K562 (cell line): ENCODE results near the gene NRROS. TPM values are rescaled to one million over a fixed set of nuclear protein-coding genes. Genes with fewer than 3 reads are reported as not detected.

ENCODE experiments used
- CBFA2T3 ChIP-seq: fragments of 450-650 bp; IDR thresholded peaks from 2 replicates; pipeline ENCODE4 v1.6.1; 2017
- E2F3 ChIP-seq: fragments of 250-450 bp; sonication (Bioruptor Pico); IDR thresholded peaks from 2 replicates; pipeline ENCODE4 v1.4.0; 2020; ENCODE audit warnings: mild to moderate bottlenecking
- PTRF ChIP-seq: fragments of 450-650 bp; IDR thresholded peaks from 2 replicates; pipeline ENCODE4 v1.6.1; 2016; ENCODE audit warnings: mild to moderate bottlenecking, missing genetic modification characterization, missing compliant biosample characterization
- polyA plus RNA-seq, 8 experiments: library from polyadenylated mRNA; depleted of rRNA in 4 of 8; stranded (reverse) in 5 of 8; unstranded in 3 of 8; fragments of >200 nt; fragmentation: Nextera tagmentation in 2 of 8; fragmentation: Illumina TruSeq in 1 of 8; extraction: Ambion mirVana in 2 of 8; extraction: Trizol in 1 of 8; gene quantifications; 2 replicates each; pipeline versions ENCODE4 v1.2.1 to v1.2.3, GENCODE V29; 2011 to 2014; ENCODE audit warnings: inconsistent platforms in 1 of 8, missing spikeins in 1 of 8
- total RNA-seq, 7 experiments: library from RNA; depleted of rRNA in 6 of 7; stranded (reverse); fragments of >200 nt in 6 of 7; fragmentation: Illumina TruSeq in 2 of 7; extraction: Trizol in 2 of 7; gene quantifications; 2 replicates each; pipeline versions ENCODE4 v1.2.1 to v1.2.3, GENCODE V29; 2011 to 2021; ENCODE audit warnings: low replicate concordance in 1 of 7
- TF ChIP-seq, protein P1 (sequence below), 2 experiments: fragments of 200-800 bp in 1 of 2; sonication (Bioruptor generic) in 1 of 2; sonication (generic) in 1 of 2; formaldehyde crosslinking in 1 of 2; IDR thresholded peaks in 1 of 2; conservative IDR thresholded peaks in 1 of 2; 2 replicates each; pipeline versions ENCODE4 v1.5.0 to v1.6.1; 2016 to 2020; ENCODE audit warnings: missing compliant biosample characterization in 1 of 2, missing genetic modification characterization in 1 of 2, missing genetic modification reagents in 1 of 2
- TF ChIP-seq, protein P2 (sequence below): sonication (generic); formaldehyde crosslinking; IDR thresholded peaks from 2 replicates; pipeline ENCODE4 v1.8.0; 2022; ENCODE audit warnings: missing genetic modification reagents, mild to moderate bottlenecking, moderate library complexity, borderline replicate concordance
- TF ChIP-seq, protein P3 (sequence below): fragments of 450-650 bp; IDR thresholded peaks from 2 replicates; pipeline ENCODE4 v1.6.1; 2016; ENCODE audit warnings: mild to moderate bottlenecking, moderate library complexity
- TF ChIP-seq, protein P4 (sequence below), 2 experiments: IDR thresholded peaks; 2 replicates each; pipeline ENCODE4 v1.6.1; 2012; ENCODE audit warnings: improper control_type of control experiment in 2 of 2, low read depth in 2 of 2, low read length in 2 of 2, borderline replicate concordance in 1 of 2
- TF ChIP-seq, protein P5 (sequence below), 2 experiments: fragments of 250-450 bp in 1 of 2; fragments of 450-650 bp in 1 of 2; sonication (Bioruptor Pico) in 1 of 2; IDR thresholded peaks; 2 replicates each; pipeline versions ENCODE4 v1.6.1 to v1.8.0; 2016 to 2021; ENCODE audit warnings: mild to moderate bottlenecking in 2 of 2, moderate library complexity in 2 of 2, missing compliant biosample characterization in 1 of 2, missing genetic modification characterization in 1 of 2

The NRROS gene
- total and polyA plus RNA-seq, 9 of the 15 experiments (the other 6 are each of a cell fraction or from before 2014, with no cell fraction given), result 0.34 to 13.8 (median 3.8) TPM

DNA sequence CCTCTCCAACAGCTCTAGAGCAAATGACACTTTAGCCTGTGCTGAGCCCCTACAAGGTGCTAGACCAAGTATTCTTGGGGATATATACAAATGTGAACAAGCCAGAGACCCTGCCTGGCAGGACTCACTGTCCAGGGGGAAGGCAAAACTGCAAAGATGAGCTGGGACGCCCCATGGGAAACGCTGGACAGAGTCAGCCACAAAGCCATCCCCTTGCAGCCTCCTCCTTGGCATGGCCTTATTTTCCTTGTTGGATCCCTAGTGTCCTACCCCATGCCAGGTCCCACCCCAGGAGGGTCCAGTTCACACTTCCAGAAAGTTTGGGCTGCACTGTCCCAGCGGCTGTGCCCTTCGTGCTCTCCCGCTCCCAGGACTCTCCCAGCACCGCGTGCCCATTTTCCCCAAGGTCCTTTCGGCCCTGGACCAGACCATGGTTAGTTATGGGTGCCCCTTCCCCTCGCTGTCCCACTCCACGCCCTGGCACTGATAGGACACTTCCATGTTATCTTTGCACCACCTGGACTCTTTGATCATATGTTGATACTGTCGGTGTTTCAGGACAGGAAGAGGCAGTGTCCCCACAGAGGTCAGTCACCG, 5.8 kb upstream of the NRROS start (continued):
- TF ChIP-seq CBFA2T3, result peak; percentile 51
- TF ChIP-seq, protein P1, sequence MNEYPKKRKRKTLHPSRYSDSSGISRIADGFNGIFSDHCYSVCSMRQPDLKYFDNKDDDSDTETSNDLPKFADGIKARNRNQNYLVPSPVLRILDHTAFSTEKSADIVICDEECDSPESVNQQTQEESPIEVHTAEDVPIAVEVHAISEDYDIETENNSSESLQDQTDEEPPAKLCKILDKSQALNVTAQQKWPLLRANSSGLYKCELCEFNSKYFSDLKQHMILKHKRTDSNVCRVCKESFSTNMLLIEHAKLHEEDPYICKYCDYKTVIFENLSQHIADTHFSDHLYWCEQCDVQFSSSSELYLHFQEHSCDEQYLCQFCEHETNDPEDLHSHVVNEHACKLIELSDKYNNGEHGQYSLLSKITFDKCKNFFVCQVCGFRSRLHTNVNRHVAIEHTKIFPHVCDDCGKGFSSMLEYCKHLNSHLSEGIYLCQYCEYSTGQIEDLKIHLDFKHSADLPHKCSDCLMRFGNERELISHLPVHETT (CRISPR knock-in tag; conservative IDR thresholded peaks at IDR 0.05 in 1 of 2, IDR thresholded peaks at IDR 0.05 in 1 of 2), result peak in 1 of 2 experiments; percentile 55; a peak in 2 of 4 replicates
- TF ChIP-seq, protein P2, sequence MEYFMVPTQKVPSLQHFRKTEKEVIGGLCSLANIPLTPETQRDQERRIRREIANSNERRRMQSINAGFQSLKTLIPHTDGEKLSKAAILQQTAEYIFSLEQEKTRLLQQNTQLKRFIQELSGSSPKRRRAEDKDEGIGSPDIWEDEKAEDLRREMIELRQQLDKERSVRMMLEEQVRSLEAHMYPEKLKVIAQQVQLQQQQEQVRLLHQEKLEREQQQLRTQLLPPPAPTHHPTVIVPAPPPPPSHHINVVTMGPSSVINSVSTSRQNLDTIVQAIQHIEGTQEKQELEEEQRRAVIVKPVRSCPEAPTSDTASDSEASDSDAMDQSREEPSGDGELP (CRISPR knock-in tag), result peak; percentile 43; the same call in 1 of the 2 replicates
- TF ChIP-seq PTRF (tag), result no peak
- TF ChIP-seq, protein P3, sequence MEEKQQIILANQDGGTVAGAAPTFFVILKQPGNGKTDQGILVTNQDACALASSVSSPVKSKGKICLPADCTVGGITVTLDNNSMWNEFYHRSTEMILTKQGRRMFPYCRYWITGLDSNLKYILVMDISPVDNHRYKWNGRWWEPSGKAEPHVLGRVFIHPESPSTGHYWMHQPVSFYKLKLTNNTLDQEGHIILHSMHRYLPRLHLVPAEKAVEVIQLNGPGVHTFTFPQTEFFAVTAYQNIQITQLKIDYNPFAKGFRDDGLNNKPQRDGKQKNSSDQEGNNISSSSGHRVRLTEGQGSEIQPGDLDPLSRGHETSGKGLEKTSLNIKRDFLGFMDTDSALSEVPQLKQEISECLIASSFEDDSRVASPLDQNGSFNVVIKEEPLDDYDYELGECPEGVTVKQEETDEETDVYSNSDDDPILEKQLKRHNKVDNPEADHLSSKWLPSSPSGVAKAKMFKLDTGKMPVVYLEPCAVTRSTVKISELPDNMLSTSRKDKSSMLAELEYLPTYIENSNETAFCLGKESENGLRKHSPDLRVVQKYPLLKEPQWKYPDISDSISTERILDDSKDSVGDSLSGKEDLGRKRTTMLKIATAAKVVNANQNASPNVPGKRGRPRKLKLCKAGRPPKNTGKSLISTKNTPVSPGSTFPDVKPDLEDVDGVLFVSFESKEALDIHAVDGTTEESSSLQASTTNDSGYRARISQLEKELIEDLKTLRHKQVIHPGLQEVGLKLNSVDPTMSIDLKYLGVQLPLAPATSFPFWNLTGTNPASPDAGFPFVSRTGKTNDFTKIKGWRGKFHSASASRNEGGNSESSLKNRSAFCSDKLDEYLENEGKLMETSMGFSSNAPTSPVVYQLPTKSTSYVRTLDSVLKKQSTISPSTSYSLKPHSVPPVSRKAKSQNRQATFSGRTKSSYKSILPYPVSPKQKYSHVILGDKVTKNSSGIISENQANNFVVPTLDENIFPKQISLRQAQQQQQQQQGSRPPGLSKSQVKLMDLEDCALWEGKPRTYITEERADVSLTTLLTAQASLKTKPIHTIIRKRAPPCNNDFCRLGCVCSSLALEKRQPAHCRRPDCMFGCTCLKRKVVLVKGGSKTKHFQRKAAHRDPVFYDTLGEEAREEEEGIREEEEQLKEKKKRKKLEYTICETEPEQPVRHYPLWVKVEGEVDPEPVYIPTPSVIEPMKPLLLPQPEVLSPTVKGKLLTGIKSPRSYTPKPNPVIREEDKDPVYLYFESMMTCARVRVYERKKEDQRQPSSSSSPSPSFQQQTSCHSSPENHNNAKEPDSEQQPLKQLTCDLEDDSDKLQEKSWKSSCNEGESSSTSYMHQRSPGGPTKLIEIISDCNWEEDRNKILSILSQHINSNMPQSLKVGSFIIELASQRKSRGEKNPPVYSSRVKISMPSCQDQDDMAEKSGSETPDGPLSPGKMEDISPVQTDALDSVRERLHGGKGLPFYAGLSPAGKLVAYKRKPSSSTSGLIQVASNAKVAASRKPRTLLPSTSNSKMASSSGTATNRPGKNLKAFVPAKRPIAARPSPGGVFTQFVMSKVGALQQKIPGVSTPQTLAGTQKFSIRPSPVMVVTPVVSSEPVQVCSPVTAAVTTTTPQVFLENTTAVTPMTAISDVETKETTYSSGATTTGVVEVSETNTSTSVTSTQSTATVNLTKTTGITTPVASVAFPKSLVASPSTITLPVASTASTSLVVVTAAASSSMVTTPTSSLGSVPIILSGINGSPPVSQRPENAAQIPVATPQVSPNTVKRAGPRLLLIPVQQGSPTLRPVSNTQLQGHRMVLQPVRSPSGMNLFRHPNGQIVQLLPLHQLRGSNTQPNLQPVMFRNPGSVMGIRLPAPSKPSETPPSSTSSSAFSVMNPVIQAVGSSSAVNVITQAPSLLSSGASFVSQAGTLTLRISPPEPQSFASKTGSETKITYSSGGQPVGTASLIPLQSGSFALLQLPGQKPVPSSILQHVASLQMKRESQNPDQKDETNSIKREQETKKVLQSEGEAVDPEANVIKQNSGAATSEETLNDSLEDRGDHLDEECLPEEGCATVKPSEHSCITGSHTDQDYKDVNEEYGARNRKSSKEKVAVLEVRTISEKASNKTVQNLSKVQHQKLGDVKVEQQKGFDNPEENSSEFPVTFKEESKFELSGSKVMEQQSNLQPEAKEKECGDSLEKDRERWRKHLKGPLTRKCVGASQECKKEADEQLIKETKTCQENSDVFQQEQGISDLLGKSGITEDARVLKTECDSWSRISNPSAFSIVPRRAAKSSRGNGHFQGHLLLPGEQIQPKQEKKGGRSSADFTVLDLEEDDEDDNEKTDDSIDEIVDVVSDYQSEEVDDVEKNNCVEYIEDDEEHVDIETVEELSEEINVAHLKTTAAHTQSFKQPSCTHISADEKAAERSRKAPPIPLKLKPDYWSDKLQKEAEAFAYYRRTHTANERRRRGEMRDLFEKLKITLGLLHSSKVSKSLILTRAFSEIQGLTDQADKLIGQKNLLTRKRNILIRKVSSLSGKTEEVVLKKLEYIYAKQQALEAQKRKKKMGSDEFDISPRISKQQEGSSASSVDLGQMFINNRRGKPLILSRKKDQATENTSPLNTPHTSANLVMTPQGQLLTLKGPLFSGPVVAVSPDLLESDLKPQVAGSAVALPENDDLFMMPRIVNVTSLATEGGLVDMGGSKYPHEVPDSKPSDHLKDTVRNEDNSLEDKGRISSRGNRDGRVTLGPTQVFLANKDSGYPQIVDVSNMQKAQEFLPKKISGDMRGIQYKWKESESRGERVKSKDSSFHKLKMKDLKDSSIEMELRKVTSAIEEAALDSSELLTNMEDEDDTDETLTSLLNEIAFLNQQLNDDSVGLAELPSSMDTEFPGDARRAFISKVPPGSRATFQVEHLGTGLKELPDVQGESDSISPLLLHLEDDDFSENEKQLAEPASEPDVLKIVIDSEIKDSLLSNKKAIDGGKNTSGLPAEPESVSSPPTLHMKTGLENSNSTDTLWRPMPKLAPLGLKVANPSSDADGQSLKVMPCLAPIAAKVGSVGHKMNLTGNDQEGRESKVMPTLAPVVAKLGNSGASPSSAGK, result peak; percentile 74
- TF ChIP-seq, protein P4, sequence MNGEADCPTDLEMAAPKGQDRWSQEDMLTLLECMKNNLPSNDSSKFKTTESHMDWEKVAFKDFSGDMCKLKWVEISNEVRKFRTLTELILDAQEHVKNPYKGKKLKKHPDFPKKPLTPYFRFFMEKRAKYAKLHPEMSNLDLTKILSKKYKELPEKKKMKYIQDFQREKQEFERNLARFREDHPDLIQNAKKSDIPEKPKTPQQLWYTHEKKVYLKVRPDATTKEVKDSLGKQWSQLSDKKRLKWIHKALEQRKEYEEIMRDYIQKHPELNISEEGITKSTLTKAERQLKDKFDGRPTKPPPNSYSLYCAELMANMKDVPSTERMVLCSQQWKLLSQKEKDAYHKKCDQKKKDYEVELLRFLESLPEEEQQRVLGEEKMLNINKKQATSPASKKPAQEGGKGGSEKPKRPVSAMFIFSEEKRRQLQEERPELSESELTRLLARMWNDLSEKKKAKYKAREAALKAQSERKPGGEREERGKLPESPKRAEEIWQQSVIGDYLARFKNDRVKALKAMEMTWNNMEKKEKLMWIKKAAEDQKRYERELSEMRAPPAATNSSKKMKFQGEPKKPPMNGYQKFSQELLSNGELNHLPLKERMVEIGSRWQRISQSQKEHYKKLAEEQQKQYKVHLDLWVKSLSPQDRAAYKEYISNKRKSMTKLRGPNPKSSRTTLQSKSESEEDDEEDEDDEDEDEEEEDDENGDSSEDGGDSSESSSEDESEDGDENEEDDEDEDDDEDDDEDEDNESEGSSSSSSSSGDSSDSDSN (IDR thresholded peaks at IDR 0.05; ENCODE audit: borderline replicate concordance in 1 of 2, low read depth in 2 of 2, low read length in 2 of 2), result no peak
- TF ChIP-seq, protein P5, sequence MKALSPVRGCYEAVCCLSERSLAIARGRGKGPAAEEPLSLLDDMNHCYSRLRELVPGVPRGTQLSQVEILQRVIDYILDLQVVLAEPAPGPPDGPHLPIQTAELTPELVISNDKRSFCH (CRISPR knock-in tag; IDR thresholded peaks at IDR 0.05), result no peak
- TF ChIP-seq, protein P5 (tag; IDR thresholded peaks at IDR 0.05), result peak; percentile 86
- TF ChIP-seq E2F3, result peak; percentile 72; the same call in 1 of the 2 replicates
